IPS DF 19.7 (cell line): ENCODE results near the gene TPPP3.

Source experiments
- DNase-seq: peaks from one replicate; pipeline ENCODE4 v3.0.0-alpha.2; 2013; ENCODE audit warnings: low read depth, low spot score

TPPP3 gene

GRCh38 chr16:67393111-67393787 lies at the start of gene TPPP3:
Gene TPPP3, minus strand, starts transcription at chr16:67393498. Its CDS starts 2,387 bp downstream, at chr16:67391111.
- DNase-seq: no peak

DNA sequence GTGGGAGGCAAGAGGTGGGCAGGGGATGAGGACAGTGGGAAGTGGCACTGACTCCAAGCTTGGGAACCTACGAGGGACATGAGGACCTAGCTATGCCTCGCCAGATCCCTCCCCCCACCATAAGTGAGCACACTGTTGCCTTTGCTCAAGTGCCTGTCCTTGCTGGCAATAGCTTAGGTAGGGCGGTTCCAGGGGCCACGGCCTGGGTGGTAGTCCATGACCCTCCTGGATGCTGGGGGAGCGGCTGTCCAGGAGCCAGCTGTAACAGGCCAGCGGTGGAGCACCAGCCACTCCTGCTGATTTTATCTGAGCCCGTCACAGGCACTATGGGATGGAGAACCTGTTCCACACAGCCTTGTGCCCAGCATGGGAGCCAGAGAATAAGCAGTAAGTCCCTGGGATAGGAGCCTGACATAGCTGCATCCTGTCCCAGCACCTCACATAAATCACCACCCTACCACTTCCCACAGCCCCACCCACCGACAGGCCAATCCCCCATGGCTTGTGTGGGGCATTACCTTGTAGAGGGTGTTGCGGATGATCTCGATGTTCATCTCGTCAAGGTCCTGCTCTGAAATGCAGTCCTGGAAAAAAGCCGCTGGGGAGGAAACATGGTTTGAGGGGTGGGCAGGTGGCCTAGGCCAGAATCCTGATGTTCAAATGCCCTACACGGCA lies 49.4 kb upstream of the TPPP3 start:
- no peak for DNase-seq

GRCh38 chr16:67441907-67442306 lies 48.6 kb upstream of the TPPP3 start:
- no peak for DNase-seq

- no peak for DNase-seq
These were observed 48.0 kb upstream of the TPPP3 start for GRCh38 chr16:67441271-67441753.

DNA sequence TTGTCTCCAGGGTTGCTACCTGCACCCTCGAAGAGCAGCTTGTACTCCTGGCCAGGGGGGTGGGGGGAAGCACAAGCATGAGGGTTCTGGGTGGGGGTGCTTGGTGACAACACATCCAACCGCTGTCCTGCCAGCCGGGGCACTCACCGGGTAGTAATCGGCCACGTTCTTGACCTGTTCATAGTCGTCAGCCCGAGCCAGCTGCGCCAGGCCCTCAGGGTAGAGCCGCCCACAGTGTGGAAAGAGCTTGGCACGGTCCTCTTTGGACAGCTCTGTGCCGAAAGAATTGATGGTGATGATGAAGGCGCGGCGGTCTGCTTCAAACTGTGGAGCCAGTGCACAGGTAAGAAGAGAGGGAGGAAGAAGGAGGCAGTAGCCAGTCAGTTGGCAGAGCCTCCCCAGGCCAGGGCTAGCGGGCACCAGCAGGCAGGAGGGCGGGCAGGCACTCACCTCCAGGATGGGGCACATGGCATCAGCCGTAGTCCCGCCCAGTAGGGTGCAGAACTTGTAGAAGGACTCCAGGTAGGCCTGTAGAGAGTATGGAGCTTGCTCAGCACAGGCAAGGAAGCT lies 45.6 kb upstream of the TPPP3 start:
- DNase-seq: no peak

GRCh38 chr16:67438098-67438791 lies 44.9 kb upstream of the TPPP3 start:
- no peak for DNase-seq

DNA sequence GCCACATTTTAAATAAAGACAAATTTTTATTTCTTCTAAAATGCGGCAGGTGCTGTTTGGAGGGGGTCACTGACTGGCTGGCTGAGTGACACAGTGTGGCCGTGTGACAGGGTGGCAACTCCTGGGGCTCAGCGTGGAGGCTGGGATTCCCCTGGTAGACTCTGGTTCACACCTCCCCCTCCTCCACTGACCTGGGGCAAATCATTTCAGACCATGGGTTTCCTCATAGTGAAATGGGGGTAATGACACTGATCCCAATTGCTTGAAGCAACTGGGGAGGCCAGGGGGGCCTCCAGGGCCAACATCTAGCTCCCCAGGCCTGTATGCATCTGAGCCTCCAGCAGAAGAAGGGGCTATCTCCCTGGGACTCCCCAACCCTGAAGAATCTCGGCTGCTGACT lies 44.2 kb upstream of the TPPP3 start:
- no peak for DNase-seq

DNA sequence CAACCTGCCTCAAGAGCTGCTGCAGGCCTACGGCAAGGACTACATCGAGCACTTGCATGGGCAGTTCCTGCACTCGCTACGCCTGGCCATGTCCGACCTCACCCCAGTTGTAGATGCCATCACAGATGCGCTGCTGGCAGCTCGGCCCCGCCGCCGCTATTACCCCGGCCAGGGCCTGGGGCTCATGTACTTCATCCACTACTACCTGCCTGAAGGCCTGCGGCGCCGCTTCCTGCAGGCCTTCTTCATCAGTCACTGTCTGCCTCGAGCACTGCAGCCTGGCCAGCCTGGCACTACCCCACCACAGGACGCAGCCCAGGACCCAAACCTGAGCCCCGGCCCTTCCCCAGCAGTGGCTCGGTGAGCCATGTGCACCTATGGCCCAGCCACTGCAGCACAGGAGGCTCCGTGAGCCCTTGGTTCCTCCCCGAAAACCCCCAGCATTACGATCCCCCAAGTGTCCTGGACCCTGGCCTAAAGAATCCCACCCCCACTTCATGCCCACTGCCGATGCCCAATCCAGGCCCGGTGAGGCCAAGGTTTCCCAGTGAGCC lies 43.4 kb upstream of the TPPP3 start:
- DNase-seq: no peak

- DNase-seq: no peak
These were observed 42.5 kb upstream of the TPPP3 start for GRCh38 chr16:67435758-67436164.

DNA sequence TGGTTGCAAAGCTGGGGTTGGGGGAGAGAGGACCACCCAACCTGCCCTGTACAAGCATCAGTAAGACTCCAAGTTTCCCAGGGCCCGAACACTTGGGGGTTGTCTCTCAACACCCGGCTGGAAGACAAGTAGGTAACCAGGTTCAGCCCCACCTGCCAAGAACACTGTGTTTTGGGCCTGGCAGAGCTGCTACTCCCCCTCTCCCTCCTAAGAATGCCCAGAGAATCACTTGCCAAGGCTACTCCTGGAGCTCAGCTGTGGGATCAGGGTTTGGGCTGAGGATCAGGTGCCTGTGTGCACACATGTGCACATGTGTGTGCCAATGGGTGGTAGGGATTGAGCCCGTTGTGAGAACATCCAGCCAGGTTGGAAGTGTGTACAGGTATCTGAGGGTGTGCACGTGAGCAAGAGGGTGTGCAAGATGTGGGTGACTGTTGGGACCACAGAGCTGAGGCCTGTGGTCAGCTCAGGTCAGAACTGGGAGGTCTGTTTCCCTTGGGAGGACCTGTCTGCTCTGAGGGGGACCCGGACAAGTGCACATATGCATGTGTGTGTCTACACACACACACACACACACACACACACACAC lies 39.9 kb upstream of the TPPP3 start:
- no peak for DNase-seq

- no peak for DNase-seq
These were observed 39.2 kb upstream of the TPPP3 start for GRCh38 chr16:67432506-67432890.

DNA sequence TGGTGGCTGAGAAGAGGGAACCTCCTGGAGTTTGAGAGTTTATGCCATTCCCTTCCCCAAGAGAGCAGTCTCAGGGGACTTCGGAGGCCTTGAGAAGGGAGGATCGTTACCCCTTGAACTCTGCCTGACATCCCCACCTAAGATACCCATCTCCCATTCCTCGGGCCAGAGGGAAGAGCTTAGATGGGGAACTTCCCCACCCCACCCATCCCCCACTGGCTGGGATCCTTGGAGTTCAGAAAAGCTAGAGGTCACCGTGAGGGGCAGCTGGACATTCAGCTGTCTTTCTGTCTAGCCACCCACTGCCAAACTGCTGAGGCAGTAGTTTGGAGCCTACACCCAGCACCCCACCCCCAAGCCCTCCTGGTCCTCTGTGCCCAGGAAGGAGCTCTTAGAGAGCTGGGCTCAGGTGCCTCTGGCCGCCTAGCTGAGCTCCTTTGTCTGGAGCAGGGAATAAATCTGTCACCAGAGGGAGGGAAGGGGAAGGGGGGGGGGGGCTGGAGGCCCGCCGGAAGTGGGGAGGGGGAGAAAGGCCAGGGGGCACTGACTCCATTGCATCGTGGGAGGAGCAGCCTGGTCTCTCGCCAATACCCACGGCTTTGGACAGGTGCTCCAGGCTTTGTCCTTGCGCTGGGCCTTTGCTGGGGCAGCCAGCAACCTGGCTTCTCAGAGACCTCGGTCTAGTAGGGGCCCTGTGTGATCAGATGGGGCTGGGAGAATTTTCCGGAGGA lies 38.6 kb upstream of the TPPP3 start:
- no peak for DNase-seq

- DNase-seq: no peak
These were observed 37.9 kb upstream of the TPPP3 start, which contains the start of gene HSD11B2 for GRCh38 chr16:67430977-67431774. Gene HSD11B2, plus strand, starts transcription at chr16:67431121. Its CDS starts 128 bp downstream, at chr16:67431249.

GRCh38 chr16:67430504-67430976 lies 37.2 kb upstream of the TPPP3 start:
- DNase-seq: no peak

- no peak for DNase-seq
These were observed 36.7 kb upstream of the TPPP3 start for GRCh38 chr16:67429799-67430503.

DNA sequence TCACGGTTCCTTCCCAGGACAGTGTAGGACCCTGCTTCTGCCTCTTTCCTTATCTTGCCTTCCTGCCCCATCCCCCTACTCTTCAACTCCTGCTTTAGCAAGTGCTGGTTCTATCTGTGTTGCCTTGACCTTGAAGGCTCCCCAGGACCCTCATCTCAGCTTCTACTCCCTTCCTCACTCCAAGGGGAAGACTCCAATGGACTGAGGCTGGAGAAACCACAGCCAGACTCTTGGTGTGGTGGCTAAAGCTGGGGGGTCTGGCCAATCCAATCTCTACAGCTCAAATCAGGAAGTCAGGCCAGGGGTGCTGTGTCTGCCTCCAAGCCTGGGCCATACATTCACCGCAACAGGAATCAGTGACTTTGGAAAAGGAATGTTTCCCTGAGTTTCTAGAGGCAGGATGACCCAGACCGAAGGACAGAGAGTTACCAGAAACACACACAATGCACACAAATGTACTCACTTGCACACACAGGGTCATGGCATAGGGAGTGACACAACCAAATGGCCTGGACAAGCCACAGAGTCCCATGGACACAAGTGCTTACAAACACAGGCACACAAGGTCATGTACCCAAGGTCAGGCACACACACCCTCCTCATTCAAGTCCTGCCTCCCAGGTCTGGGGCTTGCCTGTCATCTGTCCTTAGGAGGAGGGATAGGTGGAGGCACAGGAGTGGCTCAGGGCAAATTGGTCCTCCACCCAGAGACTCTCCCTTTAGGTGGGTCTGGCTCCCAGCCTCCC lies 35.9 kb upstream of the TPPP3 start:
- no peak for DNase-seq

DNA sequence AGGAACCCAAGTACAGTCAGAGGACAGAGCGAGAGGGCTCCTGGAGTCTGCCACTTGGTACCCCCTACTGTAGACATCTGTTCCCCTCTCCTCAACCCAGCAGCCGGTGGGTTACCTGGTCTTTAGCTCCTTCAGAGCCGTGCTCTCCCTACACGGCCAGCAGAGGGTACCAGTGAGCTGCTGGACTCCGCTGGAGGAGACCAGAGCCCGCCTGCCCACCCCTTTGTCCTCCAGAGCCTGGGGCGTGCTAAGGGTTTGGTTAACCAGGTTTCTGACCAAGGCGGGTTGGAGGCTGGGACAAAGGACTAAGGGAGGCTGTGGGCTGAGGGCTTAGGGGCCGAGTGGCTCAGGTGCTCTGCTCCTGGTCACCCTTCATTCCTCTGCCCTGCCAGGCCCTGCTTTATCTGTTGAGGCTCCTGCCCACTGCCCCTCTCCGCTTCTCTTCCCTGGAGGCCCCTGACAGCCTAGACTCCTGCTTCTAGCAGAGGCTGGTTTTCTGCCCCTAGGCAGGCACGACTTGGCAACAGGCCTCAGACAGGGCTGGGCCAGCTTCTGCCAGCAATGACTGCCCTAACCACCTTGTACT lies 34.9 kb upstream of the TPPP3 start:
- no peak for DNase-seq

GRCh38 chr16:67426950-67427349 lies 33.7 kb upstream of the TPPP3 start:
- no peak for DNase-seq
